Kidney glomerular epithelial cell (primary cell): ENCODE measurements around the gene SPCS3.
"Not testable (repeated sequence)": the region's sequence is repeated elsewhere in the genome, so short reads cannot be mapped to it uniquely, and the experiment has no call there.

Experiments used
- DNase-seq: peaks from one replicate; lab custom pipeline; 2025; lab: John Stamatoyannopoulos, UW

The SPCS3 gene

DNA sequence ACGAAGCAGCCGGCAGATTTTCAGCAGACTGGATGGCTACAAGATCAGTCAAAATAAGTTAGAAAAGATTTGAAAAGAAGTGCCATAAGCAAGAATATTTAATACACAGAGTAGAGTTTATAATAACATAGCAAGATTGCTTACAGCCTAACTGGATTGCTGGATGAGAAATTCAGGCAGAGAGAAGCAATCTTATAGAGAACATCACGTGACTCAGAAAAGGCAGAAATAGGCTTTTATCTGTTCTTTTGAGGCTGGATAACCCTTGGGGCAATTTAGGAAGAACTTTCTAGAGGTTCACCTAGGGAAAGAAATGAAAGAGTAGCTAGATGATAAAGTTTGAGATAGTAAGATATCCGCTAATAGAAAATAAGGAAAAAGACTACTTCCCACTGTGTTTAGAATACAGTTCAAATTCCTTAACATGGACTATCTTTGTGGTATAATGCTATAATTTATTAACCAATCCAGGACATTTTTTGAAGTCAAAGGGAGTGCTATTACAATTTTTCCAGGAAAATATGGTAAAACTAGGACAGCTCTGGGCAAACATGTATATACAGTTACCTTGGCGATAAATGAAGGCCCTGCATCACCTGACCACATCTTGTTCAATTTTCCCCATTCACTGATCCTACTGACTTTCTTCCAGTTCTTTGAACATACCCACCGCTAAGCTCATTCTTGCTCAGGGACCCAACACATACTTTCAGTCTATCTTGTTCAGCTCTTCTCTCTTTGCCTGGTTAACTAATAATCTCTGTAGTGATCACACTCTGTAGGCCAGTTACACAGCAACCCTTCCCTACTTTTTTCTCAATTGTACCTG is 12.7 kb upstream of the SPCS3 start:
- DNase-seq: peak; percentile 77

- peak; percentile 77 for DNase-seq
These were observed 12.2 kb upstream of the SPCS3 start for GRCh38 chr4:176307666-176307930.

GRCh38 chr4:176308441-176308840 is 11.3 kb upstream of the SPCS3 start:
- DNase-seq: no peak

DNA sequence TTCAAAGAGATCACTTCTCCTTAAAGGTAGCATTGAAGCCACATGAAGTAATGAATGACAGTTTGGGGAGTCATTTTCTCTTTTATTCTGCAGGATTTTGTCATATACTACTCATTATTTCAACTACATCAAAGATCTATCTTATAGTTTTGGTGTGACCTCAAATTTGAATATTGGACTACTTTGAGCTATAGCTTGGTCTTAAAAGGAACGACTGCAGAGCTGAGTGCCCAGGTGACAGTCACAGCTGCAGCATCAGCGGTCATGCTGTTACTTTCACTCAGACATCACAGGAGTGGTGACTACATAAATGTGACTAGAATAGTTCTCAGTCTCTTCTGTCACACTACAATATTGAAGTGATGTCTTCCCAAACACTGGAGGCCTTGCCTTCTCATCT is 10.7 kb upstream of the SPCS3 start:
- no peak for DNase-seq

- DNase-seq: no peak
These were observed 10.0 kb upstream of the SPCS3 start for GRCh38 chr4:176309772-176310171.

DNA sequence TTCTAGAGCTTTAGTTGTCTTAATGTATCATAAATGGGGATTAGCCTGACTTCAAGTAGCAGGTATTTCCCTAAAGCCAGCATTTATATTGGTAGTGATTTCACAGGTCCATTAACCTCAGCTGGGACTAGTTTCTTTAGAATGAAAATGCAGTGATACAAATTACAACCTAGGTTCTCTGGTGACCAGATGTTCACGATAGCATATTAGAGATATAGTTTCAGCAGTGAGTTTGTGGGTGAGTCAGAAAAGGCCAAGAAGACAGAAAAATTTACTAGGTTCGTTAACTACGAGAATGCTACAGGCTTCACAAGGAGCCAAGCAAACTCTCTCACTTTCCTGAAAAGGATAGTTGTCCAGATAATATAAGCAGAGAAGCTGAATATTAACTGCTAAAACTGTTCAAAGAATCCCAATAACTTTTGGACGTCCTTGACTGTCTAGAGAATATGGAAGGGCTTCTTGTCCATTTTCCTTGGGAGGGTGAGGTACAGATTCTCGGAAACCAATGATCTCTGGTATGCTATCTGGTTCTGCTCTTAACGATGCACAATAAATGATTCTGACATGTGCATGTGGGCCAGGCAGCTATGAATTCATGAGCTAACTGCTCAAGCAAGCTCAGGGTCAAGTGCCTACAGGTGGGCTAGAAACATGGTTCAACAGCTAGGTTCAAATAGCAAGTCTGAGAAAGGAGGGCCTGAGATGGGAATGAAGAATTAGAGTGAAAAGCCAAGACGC is 6.0 kb upstream of the SPCS3 start:
- DNase-seq: no peak

DNA sequence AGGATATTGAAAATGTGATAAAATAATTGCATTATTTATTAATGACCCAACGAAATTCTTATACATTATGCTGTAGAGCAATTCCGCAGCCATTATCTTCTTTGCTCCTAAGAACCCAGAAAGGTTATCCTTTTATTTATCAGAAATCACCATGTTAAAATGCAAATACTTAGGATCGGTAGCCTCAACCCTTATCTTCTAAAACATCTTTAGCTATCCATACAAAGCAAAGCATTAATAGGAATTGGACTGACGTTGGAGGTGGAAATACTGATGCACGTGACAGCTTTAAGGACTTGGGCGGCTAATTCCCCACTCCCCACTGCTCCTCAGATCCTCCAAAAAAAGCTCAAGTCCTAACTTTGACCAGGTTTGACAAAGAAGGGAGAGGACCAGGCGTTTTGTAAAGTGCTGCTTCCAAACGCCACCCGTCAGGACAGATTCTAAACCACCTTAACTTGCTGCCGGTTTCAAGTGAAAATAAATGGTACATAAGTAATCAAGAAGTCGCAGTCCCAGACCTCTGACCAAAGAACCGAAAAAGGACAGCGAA is 539 bp upstream of the SPCS3 start:
- no peak for DNase-seq

DNA sequence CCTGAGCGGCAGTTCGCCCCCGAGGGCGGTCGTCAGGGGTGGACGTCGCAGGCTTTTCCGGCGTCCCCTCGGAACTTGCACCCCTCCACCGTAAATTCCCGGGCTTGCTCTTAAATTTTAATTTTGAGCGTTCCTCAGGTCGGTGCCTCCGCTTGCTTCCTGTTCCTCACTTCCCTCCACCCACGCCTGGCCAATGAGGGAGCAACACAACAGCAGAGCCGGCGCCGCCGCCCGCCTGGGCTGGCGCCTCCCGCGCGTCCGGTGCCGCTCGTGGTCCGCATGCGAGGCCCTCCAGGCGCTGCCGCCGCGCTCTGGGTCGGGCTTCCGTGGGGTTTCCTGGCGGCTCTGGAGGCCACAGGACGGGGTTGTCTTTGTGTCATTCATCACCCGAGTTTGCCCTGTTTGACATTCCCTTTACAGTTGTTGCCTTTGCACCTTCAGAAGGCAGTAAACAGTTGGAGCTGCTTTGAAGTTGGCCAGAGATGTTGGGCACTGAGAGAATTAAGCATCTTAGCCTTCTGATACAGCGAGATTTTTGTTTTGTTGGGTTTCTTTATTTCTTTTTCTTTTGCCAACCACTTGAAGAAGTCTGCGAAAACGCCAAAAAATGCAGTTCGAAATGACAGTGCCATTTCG is 692 bp downstream of the SPCS3 start:
- peak; percentile 42 for DNase-seq

GRCh38 chr4:176320976-176321361 is 1.2 kb downstream of the SPCS3 start:
- DNase-seq: peak; percentile 18

DNA sequence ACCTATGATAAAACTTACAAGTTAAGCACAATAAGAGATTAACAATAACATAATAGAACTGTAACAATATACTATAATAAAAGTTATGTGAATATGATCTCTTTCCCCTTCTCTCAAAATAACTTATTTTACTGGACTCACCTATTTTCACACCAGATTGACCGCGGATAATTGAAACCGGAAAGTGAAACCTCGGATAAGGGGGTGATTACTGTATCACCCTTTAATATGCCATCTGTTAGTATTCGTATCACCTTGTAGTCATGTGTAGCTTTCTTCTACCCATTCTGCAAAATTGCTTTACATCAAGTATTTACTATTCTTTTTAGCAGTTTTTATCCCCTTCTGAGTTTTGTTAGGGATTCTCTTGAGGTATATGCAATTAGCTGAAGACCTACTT is 1.8 kb downstream of the SPCS3 start:
- DNase-seq: no peak

DNA sequence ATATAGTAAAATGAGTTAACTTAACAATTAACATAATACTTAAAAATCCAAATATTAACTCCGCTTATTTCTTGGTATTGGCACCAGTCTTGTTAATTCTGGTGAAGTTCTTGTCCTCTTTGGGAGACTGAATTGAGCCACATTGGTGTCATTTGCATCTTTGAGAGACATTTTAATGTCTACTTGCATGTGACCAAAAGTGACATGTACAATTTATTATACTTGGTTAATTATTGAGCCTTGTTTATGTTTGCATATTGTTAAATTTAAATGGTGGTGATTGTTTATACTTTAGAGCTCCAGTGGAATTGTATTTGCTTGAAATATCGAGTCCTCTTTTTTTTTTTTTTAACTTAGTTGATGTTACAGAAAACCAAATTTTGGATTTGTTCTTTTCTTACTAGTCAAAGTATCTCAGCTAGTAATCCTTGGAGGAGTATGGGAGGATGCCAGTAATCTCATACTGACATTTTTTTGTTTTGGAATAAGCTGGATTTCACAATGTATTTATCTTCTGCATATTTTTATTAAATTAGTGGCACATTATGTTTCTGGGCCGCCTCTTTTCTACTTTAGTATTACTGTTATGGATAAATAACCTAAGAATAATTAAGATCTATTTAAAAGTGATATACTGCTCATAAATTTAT is 3.9 kb downstream of the SPCS3 start:
- DNase-seq: no peak

- DNase-seq: not testable (repeated sequence)
These were observed 5.1 kb downstream of the SPCS3 start for GRCh38 chr4:176324876-176325275.

- no peak for DNase-seq
These were observed 13.3 kb downstream of the SPCS3 start for GRCh38 chr4:176333076-176333475.

- DNase-seq: no peak
These were observed 14.3 kb downstream of the SPCS3 start for GRCh38 chr4:176334066-176334465.

GRCh38 chr4:176335421-176335820 is 15.7 kb downstream of the SPCS3 start:
- DNase-seq: no peak

DNA sequence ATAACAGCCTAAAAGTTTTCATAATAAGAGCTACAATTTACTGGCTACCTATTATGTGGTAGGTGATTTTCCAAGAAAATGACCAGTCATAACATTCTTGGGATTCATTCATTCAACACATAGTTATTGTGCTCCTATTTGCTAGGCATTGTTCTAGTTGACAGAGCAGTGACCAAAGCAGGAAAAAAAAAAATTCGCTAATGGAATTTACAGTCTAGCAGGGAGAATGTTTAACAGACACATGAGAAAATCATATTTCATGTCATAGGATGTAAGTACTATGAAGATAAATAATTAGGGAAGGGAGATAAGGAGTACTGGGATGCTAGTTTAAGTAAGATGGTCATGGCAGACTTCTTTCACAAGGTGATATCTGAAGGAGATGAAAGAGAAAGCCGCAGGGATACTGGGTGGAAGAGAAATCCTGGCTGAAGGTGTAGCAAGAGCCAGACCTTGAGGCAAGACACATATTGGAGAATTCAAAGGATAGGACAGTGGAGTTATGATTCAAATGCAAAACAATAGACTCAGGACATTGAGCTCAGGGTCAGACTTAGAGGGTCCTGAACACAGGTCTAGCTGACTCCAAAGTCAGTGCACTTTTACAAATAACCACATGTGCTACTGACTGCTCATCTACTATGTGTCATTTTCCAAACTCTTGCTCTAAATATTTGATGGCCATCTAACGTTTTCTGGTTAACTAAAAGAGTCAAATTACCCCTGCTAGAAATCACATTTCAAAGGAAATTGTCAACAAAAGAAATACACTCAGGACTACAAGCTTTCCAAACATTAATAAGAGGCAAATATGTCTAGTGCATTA is 20.4 kb downstream of the SPCS3 start:
- peak; percentile 84 for DNase-seq

- DNase-seq: no peak
These were observed 21.3 kb downstream of the SPCS3 start for GRCh38 chr4:176340871-176341685.

GRCh38 chr4:176342384-176342783 is 22.6 kb downstream of the SPCS3 start:
- DNase-seq: no peak

DNA sequence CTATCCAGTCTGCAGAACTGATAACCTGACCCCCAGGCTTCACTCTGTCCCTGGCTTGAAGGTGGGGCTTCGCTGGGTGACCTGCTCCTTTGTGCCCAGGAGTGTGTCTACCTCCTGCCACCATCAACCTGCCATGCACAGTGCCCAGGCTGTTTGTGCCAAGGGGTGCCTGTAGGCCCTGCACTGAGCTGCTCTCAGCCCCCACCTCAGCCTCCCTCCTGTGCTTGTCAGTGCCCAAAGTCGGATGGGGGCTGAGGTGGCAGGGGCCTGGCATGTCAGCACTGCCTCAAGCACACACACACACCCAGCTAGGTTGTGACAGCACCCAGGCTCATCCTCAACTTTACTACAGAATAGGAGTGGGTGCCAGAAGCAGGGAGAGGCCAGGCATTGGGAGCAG is 23.5 kb downstream of the SPCS3 start:
- DNase-seq: no peak

DNA sequence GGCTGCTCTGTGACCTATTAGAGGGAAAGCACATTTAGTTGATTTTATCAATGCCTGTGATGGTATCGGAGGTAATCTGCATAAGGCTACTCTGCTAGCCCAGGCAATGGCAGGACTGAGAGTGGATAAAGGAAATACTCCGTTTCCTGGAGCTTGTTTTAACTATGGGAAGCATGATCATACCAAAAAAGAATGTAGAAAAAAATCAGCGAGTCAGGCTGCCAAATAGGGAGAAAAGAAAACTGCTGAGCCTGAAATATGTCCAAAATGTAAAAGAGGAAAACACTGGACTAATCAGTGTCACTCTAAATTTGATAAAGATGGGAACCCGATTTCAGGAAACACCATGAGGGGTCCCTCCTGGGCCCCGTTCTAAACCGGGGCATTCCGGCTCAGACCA is 25.6 kb downstream of the SPCS3 start:
- DNase-seq: not testable (repeated sequence)

GRCh38 chr4:176346836-176347235 is 27.1 kb downstream of the SPCS3 start:
- DNase-seq: not testable (repeated sequence)
